Inflammatory macrophage treated with lipopolysaccharide for 1 hour (primary cell): Measurements from ENCODE around the gene VOPP1.
"Not testable (repeated sequence)": the region's sequence is repeated elsewhere in the genome, so short reads cannot be mapped to it uniquely, and the experiment has no call there.

Source experiments
- DNase-seq, 2 donors: peaks; one replicate each; pipeline ENCODE4 v3.0.0-alpha.2; 2020 to 2022

The VOPP1 gene

GRCh38 chr7:55531536-55531935 lies 40.8 kb downstream of the VOPP1 start:
- no peak for DNase-seq

- DNase-seq, result no peak
Observed at GRCh38 chr7:55527307-55527706, 45.0 kb downstream of the VOPP1 start.

- DNase-seq, result peak; percentile 48 to 55
Observed at GRCh38 chr7:55526770-55527169, 45.5 kb downstream of the VOPP1 start.

- DNase-seq, result no peak
Observed at GRCh38 chr7:55526329-55526728, 46.0 kb downstream of the VOPP1 start.

GRCh38 chr7:55524558-55525310 lies 47.6 kb downstream of the VOPP1 start:
- no peak for DNase-seq

- no peak for DNase-seq
Observed at GRCh38 chr7:55523366-55523765, 48.9 kb downstream of the VOPP1 start.

- no peak for DNase-seq
Observed at GRCh38 chr7:55521917-55522902, 50.1 kb downstream of the VOPP1 start.

GRCh38 chr7:55521512-55521911 lies 50.8 kb downstream of the VOPP1 start:
- DNase-seq, result no peak

- peak in 1 of 2 donors; percentile 35 for DNase-seq
Observed at GRCh38 chr7:55520426-55521140, 51.7 kb downstream of the VOPP1 start.

GRCh38 chr7:55518836-55519235 lies 53.5 kb downstream of the VOPP1 start:
- no peak for DNase-seq

GRCh38 chr7:55517936-55518689 lies 54.2 kb downstream of the VOPP1 start:
- no peak for DNase-seq

GRCh38 chr7:55517191-55517633 lies 55.1 kb downstream of the VOPP1 start:
- no peak for DNase-seq

GRCh38 chr7:55516409-55516808 lies 55.9 kb downstream of the VOPP1 start:
- DNase-seq, result no peak

- no peak for DNase-seq
Observed at GRCh38 chr7:55515569-55516279, 56.6 kb downstream of the VOPP1 start.

GRCh38 chr7:55514546-55515265 lies 57.6 kb downstream of the VOPP1 start:
- no peak for DNase-seq

GRCh38 chr7:55513868-55514267 lies 58.4 kb downstream of the VOPP1 start:
- no peak for DNase-seq

GRCh38 chr7:55512635-55513191 lies 59.6 kb downstream of the VOPP1 start:
- no peak for DNase-seq

GRCh38 chr7:55510621-55511020 lies 61.7 kb downstream of the VOPP1 start:
- no peak for DNase-seq

- not testable (repeated sequence) for DNase-seq
Observed at GRCh38 chr7:55510206-55510605, 62.1 kb downstream of the VOPP1 start.

GRCh38 chr7:55509322-55509721 lies 63.0 kb downstream of the VOPP1 start:
- DNase-seq, result peak; percentile 83 to 97
